CD14-positive monocyte (primary cell): ENCODE results near the gene NDUFAF2. TPM values are rescaled to one million over a fixed set of nuclear protein-coding genes. Genes with fewer than 3 reads are reported as not detected.

ENCODE experiments used
- DNase-seq, 3 donors: peaks; one replicate each; pipeline ENCODE4 v3.0.0-alpha.2; 2011 to 2022
- H2AFZ ChIP-seq: 2 replicates; pipeline ENCODE4 v1.6.0; 2012; ENCODE audit warnings: mild to moderate bottlenecking, low read depth, low read length, inconsistent platforms; ENCODE audit not compliant: insufficient read depth, poor library complexity, severe bottlenecking
- H3K27ac ChIP-seq, 2 donors: 1 replicate in 1 of 2; 2 replicates in 1 of 2; pipeline ENCODE4 v1.5.1; 2012 to 2013; ENCODE audit warnings: low read length in 2 of 2, control low read depth in 1 of 2, inconsistent platforms in 1 of 2, low read depth in 1 of 2, mild to moderate bottlenecking in 1 of 2
- H3K27me3 ChIP-seq, 2 donors: one replicate each; pipeline versions ENCODE4 v1.6.0 to v1.6.1; 2011 to 2013; ENCODE audit warnings: low read length in 2 of 2; ENCODE audit not compliant: control insufficient read depth in 2 of 2, insufficient read depth in 2 of 2
- H3K36me3 ChIP-seq, 2 donors: replicated peaks in 1 of 2; 1 replicate in 1 of 2; 2 replicates in 1 of 2; pipeline versions ENCODE4 v1.5.1 to v1.6.1; 2012 to 2013; ENCODE audit warnings: low read length in 2 of 2, control low read depth in 1 of 2, inconsistent platforms in 1 of 2, mild to moderate bottlenecking in 1 of 2; ENCODE audit not compliant: insufficient read depth in 2 of 2, control insufficient read depth in 1 of 2
- H3K4me1 ChIP-seq, 2 donors: 1 replicate in 1 of 2; 2 replicates in 1 of 2; pipeline versions ENCODE4 v1.5.1 to v1.6.1; 2012 to 2013; ENCODE audit warnings: low read length in 2 of 2, control low read depth in 1 of 2, inconsistent platforms in 1 of 2, mild to moderate bottlenecking in 1 of 2, moderate library complexity in 1 of 2; ENCODE audit not compliant: insufficient read depth in 2 of 2, control insufficient read depth in 1 of 2
- H3K4me2 ChIP-seq: replicated peaks from 2 replicates; pipeline ENCODE3; 2012; ENCODE audit warnings: low read length, moderate library complexity, mild to moderate bottlenecking; ENCODE audit not compliant: poor library complexity, severe bottlenecking; ENCODE audit errors: extremely low read depth
- H3K4me3 ChIP-seq, 3 experiments: fragments of 200-600 bp in 1 of 3; sonication (generic) in 1 of 3; replicated peaks in 1 of 3; 1 replicate in 2 of 3; 2 replicates in 1 of 3; pipeline ENCODE4 v1.5.1; 2011 to 2013; ENCODE audit warnings: low read length in 3 of 3, mild to moderate bottlenecking in 3 of 3, control low read depth in 2 of 3, low read depth in 2 of 3, inconsistent platforms in 1 of 3, moderate library complexity in 1 of 3
- H3K79me2 ChIP-seq: 2 replicates; pipeline ENCODE4 v1.6.0; 2012; ENCODE audit warnings: mild to moderate bottlenecking, control low read depth, inconsistent platforms, low read length, moderate library complexity; ENCODE audit not compliant: insufficient read depth
- H3K9ac ChIP-seq: 2 replicates; pipeline ENCODE4 v1.6.0; 2017; ENCODE audit warnings: low read length, mild to moderate bottlenecking; ENCODE audit not compliant: insufficient read depth, poor library complexity, severe bottlenecking
- H3K9me3 ChIP-seq, 2 donors: replicated peaks in 1 of 2; 1 replicate in 1 of 2; 2 replicates in 1 of 2; pipeline versions ENCODE4 v1.5.1 to v1.6.1; 2012 to 2013; ENCODE audit warnings: low read length in 2 of 2, control low read depth in 1 of 2; ENCODE audit not compliant: control insufficient read depth in 1 of 2, insufficient read depth in 1 of 2
- H4K20me1 ChIP-seq: 2 replicates; pipeline ENCODE4 v1.6.0; 2012; ENCODE audit warnings: mild to moderate bottlenecking, low read length, control low read depth, moderate library complexity; ENCODE audit not compliant: insufficient read depth
- H3K27ac Mint-ChIP-seq, 7 donors: one replicate each; pipeline ENCODE4 v1.8.0; 2020; ENCODE audit warnings: mild to moderate bottlenecking in 7 of 7, mixed read lengths in 7 of 7, moderate library complexity in 6 of 7, inconsistent platforms in 2 of 7
- H3K27me3 Mint-ChIP-seq, 3 donors: one replicate each; pipeline ENCODE4 v1.8.0; 2021 to 2022; ENCODE audit warnings: low read depth in 3 of 3, mild to moderate bottlenecking in 3 of 3, mixed read lengths in 3 of 3, moderate library complexity in 3 of 3, inconsistent platforms in 1 of 3
- H3K36me3 Mint-ChIP-seq, 2 donors: one replicate each; pipeline ENCODE4 v1.8.0; 2020; ENCODE audit warnings: mixed read lengths in 2 of 2, inconsistent platforms in 1 of 2, mild to moderate bottlenecking in 1 of 2
- H3K4me1 Mint-ChIP-seq: one replicate; pipeline ENCODE4 v1.8.0; 2020; ENCODE audit warnings: mild to moderate bottlenecking, mixed read lengths
- H3K4me3 Mint-ChIP-seq, 2 donors: one replicate each; pipeline ENCODE4 v1.8.0; 2020; ENCODE audit warnings: mild to moderate bottlenecking in 2 of 2, mixed read lengths in 2 of 2, moderate library complexity in 1 of 2
- H3K9me3 Mint-ChIP-seq, 7 donors: one replicate each; pipeline ENCODE4 v1.8.0; 2020 to 2022; ENCODE audit warnings: mixed read lengths in 7 of 7, mild to moderate bottlenecking in 6 of 7, moderate library complexity in 6 of 7, inconsistent platforms in 2 of 7
- CTCF ChIP-seq: fragments of 200-600 bp; IDR thresholded peaks from one replicate; pipeline ENCODE4 v1.8.0; 2022; ENCODE audit warnings: antibody characterized with exemption, mild to moderate bottlenecking
- WGBS: methylation state at CpG from one replicate; pipeline ENCODE4 v1.1.5; 2013; ENCODE audit warnings: missing lambda C conversion rate; ENCODE audit not compliant: insufficient coverage; 5-methylcytosine and 5-hydroxymethylcytosine counted together
- intact Hi-C, 2 donors: fragments of 100-400 bp; cut with micrococcal nuclease; formaldehyde crosslinking; loops; one replicate each; pipeline versions ENCODE4 v1.15.0 to v1.15.1; 2023
- polyA plus RNA-seq, 3 donors: library from polyadenylated mRNA; depleted of rRNA in 1 of 3; unstranded in 2 of 3; stranded (reverse) in 1 of 3; fragments of 300-500 nt in 2 of 3; fragments of >200 nt in 1 of 3; fragmentation: Illumina TruSeq in 2 of 3; gene quantifications; 1 replicate in 2 of 3; 2 replicates in 1 of 3; pipeline ENCODE4 v1.2.3, GENCODE V29; 2012 to 2021

NDUFAF2 gene
- polyA plus RNA-seq, 3 donors: 5.9 to 29.5 (median 25.0) TPM

DNA sequence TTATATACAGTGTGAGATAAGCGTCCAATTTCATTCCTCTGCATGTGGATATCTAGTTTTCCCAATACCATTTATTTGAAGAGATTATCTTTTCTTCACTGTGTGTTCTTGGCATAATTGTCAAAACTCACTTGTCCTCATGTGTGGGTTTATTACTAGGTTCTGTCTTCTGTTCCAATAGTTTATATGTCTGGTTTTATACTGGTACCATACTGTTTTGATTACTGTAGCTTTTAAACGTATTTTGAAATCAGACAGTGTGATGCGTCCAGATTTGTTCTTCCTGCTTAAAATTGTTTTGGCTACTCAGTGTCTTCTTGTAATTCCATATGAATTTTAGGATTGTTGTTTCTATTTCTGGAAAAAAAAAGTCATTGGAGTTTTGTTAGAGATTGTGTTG lies 10.2 kb downstream of the NDUFAF2 start:
- Histone ChIP-seq H2AFZ (no peak overlapping the region), H3K4me3 (no peak overlapping the region), H4K20me1 (no peaks in the 10 kb centered on the region), H3K9ac (no peak overlapping the region), H3K36me3 (no peaks in the 10 kb centered on the region), H3K79me2 (peaks cover 3% of the 10 kb centered on the region), H3K4me2 (no peak overlapping the region), H3K9me3 (no peaks in the 10 kb centered on the region), H3K27me3 (no peaks in the 10 kb centered on the region), H3K4me1 (no peaks in the 10 kb centered on the region), H3K27ac (no peak overlapping the region)
- 100% methylated on average over 1 of the region's 3 CpGs for WGBS
- no peak for DNase-seq
- Mint-ChIP-seq H3K4me3 (no peak overlapping the region), H3K36me3 (no peaks in the 10 kb centered on the region), H3K27me3 (no peaks in the 10 kb centered on the region), H3K27ac (no peak overlapping the region), H3K9me3 (peaks cover 0 to 8% (median 2%) of the 10 kb centered on the region in 7 donors), H3K4me1 (no peaks in the 10 kb centered on the region)
- intact Hi-C loops: no loop called here
- no peak for TF ChIP-seq CTCF

DNA sequence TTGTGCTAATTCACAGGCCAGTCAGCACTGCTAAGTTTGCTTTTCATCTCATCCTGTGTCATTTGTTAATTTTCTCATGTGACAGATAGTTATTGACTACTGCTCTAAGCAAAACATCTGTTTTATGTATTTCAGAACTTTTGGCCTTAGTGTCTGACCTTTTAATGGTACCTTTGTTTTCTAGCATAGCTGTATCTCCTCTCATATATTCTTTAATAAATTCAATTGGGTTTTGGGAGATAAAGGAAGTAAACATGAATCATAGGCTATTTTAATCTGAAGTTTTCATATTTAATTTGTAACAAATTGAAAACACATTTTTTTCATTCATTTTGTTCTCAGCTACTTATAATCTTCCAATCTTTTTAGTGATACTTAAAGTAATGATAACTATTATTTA lies 13.1 kb downstream of the NDUFAF2 start:
- no peak overlapping the region for H3K4me3 ChIP-seq
- H3K27ac Mint-ChIP-seq: no peak overlapping the region
- no peak overlapping the region for H3K4me2 ChIP-seq
- H4K20me1 ChIP-seq: no peaks in the 10 kb centered on the region
- H3K4me1 ChIP-seq: peaks cover 4 to 7% of the 10 kb centered on the region in 2 donors
- no peak overlapping the region for H3K27ac ChIP-seq
- peaks cover 0 to 8% (median 2%) of the 10 kb centered on the region in 7 donors for H3K9me3 Mint-ChIP-seq
- H3K9ac ChIP-seq: no peak overlapping the region
- DNase-seq: no peak
- no peaks in the 10 kb centered on the region for H3K36me3 ChIP-seq
- H3K27me3 Mint-ChIP-seq: no peaks in the 10 kb centered on the region
- H2AFZ ChIP-seq: no peak overlapping the region
- TF ChIP-seq CTCF: no peak
- intact Hi-C loops: no loop called here
- no peaks in the 10 kb centered on the region for H3K36me3 Mint-ChIP-seq
- no peaks in the 10 kb centered on the region for H3K27me3 ChIP-seq
- H3K9me3 ChIP-seq: no peaks in the 10 kb centered on the region
- H3K4me1 Mint-ChIP-seq: peaks cover 4% of the 10 kb centered on the region
- no peak overlapping the region for H3K4me3 Mint-ChIP-seq
- H3K79me2 ChIP-seq: peaks cover 3% of the 10 kb centered on the region
